ENCODE results near the gene HSPH1.
"Not testable (repeated sequence)": the region's sequence is repeated elsewhere in the genome, so short reads cannot be mapped to it uniquely, and the experiment has no call there.

The HSPH1 gene

GRCh38 chr13:31122544-31123260 is 39.0 kb downstream of the HSPH1 start:
- DNase-seq: no peak

GRCh38 chr13:31122143-31122542 is 39.6 kb downstream of the HSPH1 start:
- no peak for DNase-seq

- DNase-seq: no peak
These were observed 40.1 kb downstream of the HSPH1 start for GRCh38 chr13:31121379-31122140.

- DNase-seq: no peak
These were observed 41.6 kb downstream of the HSPH1 start for GRCh38 chr13:31119966-31120700.

- DNase-seq: no peak
These were observed 42.2 kb downstream of the HSPH1 start for GRCh38 chr13:31119526-31119925.

GRCh38 chr13:31116224-31116623 is 45.5 kb downstream of the HSPH1 start:
- no peak for DNase-seq

GRCh38 chr13:31115616-31116015 is 46.1 kb downstream of the HSPH1 start:
- DNase-seq: no peak

GRCh38 chr13:31114641-31115040 is 47.1 kb downstream of the HSPH1 start:
- DNase-seq: no peak

- no peak for DNase-seq
These were observed 50.6 kb downstream of the HSPH1 start for GRCh38 chr13:31111136-31111535.

GRCh38 chr13:31110617-31111016 is 51.1 kb downstream of the HSPH1 start:
- DNase-seq: no peak

GRCh38 chr13:31110169-31110568 is 51.5 kb downstream of the HSPH1 start:
- DNase-seq: no peak

GRCh38 chr13:31107109-31107508 is 54.6 kb downstream of the HSPH1 start:
- DNase-seq: no peak

- DNase-seq: no peak
These were observed 55.8 kb downstream of the HSPH1 start for GRCh38 chr13:31105856-31106255.

- DNase-seq: no peak
These were observed 56.5 kb downstream of the HSPH1 start for GRCh38 chr13:31105020-31105795.

GRCh38 chr13:31102905-31103304 is 58.8 kb downstream of the HSPH1 start:
- DNase-seq: no peak

- no peak for DNase-seq
These were observed 60.1 kb downstream of the HSPH1 start for GRCh38 chr13:31101472-31102170.

GRCh38 chr13:31100721-31101120 is 61.0 kb downstream of the HSPH1 start:
- DNase-seq: no peak

- DNase-seq: not testable (repeated sequence)
These were observed 63.7 kb downstream of the HSPH1 start for GRCh38 chr13:31097911-31098434.

- no peak for DNase-seq
These were observed 64.9 kb downstream of the HSPH1 start for GRCh38 chr13:31096654-31097302.

- DNase-seq: no peak
These were observed 67.2 kb downstream of the HSPH1 start for GRCh38 chr13:31094331-31095015.
